Endometrial microvascular endothelial cells (primary cell): Measurements from ENCODE around the gene SAMM50. TPM values are rescaled to one million over a fixed set of nuclear protein-coding genes. Genes with fewer than 3 reads are reported as not detected.

Source experiments
- in situ Hi-C: cut with HindIII; loops from 2 replicates; pipeline ENCODE4 v1.10.0; 2017; ENCODE audit warnings: low sequenced_read_pairs, low pct_unique_long_range_greater_than_20kb; ENCODE audit errors: inconsistent ontology term
- total RNA-seq: library from RNA; depleted of rRNA; stranded (reverse); fragments of >200 nt; gene quantifications from one replicate; pipeline ENCODE4 v1.2.3, GENCODE V29; 2015; ENCODE audit errors: inconsistent ontology term

SAMM50 gene
- total RNA-seq, 1 donor from 2014 or later = 60.4 TPM

DNA sequence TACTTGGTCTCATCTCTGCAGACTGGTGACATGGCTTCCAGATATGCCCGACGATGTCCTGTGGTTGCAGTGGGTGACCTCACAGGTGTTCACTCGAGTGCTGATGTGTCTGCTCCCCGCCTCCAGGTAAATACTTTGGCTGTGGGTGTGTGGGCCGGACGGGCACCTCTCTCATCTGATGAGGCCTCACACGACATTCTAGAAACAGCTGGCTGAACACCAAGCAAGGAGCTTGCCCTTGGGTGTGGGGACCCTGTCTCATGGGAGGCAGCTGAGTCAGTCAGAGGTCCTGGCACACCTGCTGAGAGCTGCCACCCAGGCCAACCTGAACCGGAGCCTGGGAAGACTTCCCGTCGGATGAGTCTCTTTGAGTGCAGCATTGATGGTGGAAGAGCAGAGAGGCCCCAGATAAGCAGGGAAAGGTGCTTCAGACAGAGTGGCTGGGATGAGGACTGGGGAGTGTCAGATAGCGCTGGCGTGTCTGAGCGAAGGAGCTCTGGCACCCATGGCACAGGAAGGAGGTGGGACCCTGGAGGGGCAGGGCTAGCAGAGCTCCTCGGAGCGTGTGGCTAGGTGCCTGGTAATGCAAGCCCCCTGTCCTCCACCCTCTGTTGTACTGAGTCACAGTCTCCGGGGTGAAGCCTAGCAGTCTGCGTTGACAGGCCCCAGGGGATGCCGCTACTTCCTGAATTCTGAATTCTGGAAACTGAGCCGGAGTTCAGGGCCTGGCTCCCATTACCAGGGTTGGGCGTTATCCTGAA, 10.4 kb upstream of the SAMM50 start:
- in situ Hi-C loops = no loop called here

DNA sequence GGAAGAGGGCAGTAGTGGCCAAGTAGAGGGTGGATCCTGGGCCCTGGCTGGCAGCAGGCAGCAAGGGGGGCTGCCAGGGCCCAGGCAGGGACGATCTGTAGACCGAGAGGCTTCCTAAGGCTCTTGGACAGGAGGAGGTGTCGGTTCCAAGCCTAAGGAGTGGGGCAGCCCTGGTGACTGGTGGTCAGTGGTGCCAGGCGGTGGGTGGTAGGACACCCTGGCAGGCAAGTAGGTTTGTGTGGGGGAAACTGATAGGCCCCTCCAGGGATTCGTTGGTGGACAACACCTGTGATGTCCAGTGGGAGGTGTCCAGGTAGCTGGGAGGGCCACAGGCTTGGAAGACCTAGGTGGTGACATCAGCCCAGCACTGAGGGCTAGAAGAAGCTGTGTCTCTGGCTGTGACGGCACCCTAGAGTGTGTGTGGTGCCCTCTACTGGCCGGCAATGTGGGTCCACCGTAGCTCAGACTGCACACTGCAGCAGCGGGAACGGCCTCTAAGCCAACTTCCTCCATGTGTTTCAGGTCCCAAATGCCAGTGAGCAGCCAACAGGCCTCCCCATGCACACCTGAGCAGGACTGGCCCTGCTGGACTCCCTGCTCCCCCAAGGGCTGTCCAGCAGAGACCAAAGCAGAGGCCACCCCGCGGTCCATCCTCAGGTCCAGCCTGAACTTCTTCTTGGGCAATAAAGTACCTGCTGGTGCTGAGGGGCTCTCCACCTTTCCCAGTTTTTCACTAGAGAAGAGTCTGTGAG, 9.4 kb upstream of the SAMM50 start:
- in situ Hi-C loops = no loop called here

DNA sequence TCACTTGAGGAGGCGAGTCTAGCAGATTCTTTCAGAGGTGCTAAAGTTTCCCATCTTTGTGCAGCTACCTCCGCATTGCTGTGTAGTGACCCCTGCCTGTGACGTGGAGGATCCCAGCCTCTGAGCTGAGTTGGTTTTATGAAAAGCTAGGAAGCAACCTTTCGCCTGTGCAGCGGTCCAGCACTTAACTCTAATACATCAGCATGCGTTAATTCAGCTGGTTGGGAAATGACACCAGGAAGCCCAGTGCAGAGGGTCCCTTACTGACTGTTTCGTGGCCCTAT, 8.9 kb upstream of the SAMM50 start:
- in situ Hi-C loops = no loop called here

DNA sequence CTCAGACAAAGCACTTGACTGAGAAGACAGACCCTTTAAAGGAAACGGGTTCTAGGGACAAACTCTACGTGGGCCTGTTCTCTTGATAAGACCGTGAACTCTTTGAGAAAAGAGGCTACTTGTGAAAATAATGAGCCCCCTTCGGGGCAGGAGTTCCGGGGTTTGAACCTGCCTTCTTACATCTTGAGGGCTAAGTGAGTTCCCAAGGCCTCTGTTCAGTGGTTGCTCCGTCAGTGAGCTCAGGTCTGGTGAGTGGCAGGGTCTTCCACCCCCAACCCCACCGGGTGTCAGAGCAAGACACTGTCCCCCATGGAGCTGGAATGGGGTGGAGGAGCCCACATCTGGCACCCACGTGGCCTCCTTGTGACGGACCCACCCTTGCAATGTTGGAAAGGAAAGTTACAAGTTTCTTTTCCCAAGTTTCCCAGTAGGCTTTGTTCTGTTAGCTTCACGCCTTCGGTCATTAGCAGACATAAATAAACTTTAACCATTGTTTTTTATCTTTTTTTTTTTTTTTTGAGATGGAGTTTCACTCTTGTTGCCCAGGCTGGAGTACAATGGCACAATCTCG, 6.3 kb upstream of the SAMM50 start:
- in situ Hi-C loops = no loop called here

DNA sequence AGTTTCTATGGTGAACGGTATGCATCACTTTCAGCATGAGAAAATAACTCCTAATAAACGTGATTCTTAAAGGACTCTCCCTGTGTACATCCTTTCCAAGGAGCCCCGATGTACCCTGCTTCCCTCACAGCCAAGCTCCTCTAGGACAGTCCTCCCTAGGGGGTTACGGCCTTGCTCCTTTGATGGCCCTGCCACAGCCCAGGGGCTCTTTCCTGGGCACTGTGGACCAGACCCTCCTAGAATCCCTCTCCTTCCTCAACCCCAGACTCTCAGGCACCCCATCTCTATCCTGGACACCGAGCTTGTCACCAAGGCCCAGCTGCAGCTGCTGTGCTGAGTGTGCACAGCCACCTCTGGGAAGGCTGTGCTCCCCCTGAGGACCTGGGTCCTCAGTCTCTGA, 3.9 kb upstream of the SAMM50 start:
- in situ Hi-C loops = no loop called here

DNA sequence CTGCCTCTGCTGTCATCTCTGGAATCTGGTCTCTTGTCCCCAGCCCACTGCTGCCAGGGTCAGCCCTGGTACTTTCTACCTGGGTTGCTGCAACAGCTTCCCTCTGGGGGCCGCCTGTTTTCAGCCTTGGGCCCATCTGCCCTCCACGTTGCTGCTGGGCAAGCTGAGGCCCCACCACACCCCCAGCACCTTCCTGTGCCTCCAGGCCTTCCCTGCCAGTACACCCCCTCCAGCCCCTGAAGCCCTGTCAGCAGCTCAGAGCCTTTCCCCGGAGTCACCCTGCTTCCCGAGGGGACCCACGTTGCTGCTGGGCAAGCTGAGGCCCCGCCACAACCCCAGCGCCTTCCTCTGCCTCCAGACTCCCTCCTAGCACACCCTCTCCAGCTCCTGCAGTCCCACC, 3.3 kb upstream of the SAMM50 start:
- in situ Hi-C loops = no loop called here

DNA sequence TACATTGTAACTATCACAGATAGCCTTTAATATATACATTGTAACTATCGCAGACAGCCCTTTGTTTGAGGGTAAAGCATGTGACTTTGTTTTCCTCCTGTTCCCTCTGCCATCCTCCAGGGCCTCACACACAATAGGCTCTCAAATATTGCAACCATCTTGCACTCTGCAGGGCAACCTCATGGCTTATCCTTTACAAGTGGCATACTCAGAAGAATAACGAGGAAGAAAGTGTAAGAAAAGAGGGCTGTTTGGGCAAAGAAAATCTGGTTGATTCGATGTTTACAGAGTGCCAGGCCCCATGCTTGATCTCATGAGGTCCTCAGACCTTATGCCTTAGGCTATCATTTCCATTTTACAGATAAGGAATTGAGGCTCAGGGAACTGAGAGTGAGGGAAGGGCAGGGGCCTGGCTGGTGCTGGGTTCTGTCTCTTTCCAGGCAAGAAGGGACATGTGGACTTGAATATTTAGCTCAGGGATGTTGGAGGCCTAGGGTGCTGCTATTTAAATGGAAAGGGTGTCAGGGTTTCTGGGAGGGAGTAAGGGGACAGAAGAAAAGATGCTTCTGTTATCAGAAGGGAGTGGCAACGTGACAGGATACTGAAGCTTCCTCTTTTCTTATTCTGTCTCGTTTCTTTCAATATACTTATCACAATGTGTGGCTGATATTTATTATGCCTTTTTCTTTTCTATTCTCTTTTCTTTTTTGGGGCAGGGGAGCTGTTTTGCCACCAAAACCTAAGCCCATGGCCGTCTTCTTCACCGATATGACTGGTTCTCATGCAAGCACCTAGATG, 1.1 kb upstream of the SAMM50 start:
- in situ Hi-C loops = no loop called here

DNA sequence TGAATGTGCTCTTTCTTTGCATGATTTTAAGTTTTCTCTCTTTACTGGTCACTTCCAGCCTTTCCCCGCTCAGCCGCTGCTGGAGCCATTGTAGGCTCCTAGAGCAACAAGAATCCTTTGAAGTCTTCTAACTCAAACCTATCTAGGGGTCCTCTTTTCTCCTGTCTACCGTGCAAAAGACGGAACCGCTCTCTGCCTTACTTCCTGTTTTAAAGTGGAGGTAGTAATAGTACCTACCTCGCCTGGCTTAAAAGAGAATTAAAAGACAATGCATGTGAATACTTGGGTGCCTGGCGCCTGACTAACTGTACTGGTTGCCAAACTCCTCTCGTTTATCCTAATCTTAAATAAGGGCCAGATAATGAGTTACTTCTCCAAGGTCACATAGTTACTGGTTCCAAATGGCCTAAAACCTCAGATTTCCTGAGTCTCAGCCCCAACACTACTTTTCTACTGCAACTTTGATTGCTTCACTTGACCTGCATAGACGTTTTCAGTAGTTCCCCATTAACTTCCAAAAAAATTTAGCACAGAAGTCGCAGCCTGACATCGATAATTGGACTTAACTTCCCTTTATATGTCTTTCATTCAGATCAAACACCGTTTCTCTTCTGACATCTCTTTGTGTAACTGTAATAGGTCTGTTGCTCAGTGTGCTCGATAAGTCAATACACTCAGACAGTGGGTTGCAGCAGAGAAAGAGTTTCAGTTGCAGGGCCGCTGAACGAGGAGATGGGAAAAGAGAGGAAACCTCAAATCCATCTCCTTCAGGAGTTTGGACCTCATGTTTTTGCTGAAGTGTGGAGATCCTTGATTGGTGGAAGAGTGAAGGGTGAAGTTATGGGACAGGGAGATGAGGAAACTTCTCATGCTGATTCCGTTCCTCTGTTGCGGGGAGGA, 891 bp downstream of the SAMM50 start:
- in situ Hi-C loops = no loop called here

DNA sequence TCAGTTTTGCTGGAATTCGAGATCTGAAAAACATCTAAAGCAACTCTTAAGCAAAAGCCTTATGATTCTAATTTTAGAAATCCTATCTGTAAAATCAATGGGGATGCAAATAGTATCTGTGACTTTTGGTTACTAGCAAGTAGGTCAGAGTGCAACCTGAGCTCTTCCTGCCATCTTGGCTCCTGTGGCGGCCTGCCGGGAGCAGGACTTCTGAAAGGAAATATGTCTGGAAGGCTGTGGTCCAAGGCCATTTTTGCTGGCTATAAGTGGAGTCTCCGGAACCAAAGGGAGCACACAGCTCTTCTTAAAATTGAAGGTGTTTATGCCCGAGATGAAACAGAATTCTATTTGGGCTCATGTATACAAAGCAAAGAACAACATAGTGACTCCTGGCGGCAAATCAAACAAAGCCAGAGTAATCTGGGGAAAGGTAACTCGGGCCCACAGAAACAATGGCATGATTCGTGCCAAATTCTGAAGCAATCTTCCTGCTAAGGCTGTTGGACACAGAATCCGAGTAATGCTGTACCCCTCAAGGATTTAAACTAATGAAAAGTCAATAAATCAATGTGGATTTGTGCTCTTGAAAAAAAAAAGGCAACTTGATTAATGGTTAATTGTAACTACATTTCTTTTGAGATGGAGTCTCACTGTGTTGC, 1.7 kb downstream of the SAMM50 start:
- in situ Hi-C loops = no loop called here

DNA sequence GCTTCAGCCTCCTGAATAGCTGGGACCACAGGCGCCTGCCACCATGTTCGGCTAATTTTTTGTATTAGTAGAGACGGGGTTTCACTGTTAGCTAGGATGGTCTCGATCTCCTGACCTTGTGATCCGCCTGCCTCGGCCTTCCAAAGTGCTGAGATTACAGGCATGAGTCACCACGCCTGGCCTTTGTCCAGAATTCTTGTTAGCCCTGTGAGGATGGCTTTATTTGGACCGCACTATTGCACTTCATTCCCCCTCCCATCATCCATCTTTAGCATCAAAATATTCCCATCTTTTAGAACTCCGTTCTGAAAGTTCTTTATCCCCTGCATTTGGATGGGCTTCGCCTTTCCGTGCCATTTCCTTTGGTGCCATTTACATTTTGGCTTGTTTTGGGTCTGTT, 2.6 kb downstream of the SAMM50 start:
- in situ Hi-C loops = no loop called here

DNA sequence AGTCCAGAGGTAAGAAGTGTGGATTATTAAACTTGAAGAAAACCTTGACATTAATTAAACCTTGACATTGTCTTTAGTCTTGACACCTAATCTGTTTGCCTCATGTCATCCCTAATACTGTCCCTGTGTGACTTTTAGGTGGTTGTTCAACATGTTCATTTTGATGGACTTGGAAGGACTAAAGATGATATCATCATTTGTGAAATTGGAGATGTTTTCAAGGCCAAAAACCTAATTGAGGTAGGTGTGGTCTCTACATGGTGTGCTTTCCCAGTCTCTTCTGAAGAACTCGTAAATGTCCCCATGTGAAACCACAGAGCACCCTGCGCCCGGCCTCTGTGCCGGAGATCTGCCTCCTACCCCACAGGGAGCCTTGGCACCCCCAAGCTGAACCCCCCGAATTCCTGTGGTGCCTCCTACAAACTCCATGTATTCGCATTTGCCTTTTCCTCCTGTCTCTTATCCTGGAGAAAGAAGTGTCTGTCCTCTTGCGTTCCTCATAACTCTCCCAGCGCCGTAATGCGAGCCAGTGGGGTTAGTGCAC, 9.1 kb downstream of the SAMM50 start:
- in situ Hi-C loops = no loop called here

DNA sequence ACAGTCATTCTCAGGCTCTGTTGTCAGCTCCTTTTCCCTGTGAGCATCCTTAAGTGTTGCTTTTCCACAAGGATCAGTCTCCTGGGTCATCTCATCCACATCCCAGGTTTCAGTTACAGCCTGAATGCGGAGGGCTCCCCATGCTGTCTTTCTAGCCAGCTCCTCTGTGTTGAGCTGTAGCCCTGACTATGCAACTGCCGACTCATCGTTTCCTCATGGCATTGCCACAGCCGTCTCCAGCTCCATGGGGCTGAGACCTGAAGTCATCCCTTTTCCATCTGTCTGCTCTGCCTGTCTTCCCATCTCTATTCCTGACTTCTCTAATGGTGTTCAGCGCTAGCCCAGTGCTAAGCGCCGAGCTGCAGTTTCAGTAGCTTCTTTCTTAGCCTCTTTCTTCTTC, 11.8 kb downstream of the SAMM50 start:
- in situ Hi-C loops = no loop called here

DNA sequence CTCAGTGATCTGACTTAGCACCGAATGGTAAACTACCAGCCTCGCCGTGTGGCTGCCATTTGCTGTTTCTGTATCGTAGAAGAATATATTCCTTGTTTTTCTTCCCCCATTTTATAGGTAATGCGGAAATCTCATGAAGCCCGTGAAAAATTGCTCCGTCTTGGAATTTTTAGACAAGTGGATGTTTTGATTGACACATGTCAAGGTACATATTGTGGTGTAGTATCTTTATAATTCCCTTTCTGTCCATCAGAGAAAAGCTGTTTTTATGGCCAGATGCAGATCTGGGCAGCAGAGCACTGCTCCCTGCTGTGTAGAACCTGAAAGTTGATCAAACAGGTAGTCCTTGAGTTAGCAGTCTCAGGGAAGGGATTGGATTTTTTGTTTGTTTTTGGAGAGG, 13.4 kb downstream of the SAMM50 start:
- in situ Hi-C loops = no loop called here

DNA sequence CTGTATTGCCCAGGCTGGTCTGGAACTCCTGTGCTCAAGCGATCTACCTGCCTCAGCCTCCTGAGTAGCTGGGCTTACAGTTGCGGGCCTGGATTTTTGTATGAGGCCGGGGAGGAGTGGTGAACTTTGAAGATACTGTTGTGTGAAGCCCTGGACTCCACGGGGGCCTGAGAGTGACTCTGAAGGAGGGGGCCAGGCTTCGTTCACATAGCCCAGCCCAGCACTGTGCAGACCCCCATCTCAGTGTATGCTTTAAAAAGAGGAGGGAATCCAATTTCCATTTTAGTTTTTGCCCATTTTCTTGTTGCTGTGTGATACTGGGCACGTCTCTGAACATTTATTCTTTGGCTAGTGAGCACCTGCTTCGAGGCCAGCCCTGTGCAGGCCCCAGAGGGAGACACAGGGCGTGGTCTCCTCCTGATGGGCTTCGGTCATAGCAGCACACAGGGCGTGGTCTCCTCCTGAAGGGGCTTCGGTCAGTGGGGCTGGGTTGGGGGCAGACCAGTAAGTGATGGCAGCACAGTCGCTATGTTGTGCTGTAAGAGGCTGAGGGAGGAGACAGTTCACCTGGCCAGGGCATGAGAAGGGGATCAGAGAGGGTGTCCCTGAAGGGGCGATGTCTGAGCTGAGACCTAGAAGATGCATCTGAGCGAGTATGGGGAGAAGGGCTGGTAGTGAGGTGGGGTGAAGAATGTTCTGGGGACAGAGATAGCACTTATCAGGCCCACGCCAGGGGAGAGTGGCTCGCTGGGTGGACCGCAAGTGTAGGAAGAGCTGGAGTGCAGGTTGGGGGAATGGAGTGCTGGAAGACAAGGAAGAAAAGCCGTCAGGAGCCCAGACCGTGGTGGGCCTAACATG, 14.0 kb downstream of the SAMM50 start:
- in situ Hi-C loops = no loop called here

DNA sequence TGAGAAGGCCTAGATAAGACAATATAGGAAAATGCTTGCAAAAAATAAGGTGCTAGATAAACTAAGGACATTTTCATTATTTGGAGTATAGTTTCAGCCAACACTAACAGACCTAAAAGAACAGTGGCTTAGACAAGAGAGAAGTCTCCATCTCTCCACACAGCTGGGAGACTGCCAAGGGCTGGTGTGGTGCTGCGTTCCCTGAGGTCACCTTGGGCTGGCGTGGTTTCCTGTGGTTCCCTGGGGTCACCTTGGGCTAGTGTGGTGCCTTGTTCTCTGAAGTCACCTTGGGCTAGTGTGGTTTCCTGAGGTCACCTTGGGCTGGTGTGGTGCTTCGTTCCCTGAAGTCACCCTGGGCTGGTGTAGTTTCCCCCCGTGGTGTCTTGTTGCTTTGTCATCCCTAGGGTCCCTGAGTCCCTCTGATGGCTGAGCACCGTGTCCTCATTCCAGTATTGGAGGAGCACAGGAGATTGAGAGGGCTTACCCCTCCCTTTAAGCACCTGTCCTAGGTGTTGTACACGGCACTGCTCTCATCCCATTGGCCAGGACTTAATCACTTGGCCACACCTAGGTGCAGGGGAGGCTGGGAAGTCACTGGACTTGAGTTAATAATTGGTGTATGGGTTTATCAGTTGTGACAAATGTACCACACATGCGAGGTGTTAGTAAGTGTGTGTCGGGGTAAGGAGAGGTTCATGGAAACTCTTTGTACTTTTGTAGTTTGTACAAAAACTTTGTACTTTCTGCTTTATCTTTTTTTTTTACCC, 14.9 kb downstream of the SAMM50 start:
- in situ Hi-C loops = no loop called here

DNA sequence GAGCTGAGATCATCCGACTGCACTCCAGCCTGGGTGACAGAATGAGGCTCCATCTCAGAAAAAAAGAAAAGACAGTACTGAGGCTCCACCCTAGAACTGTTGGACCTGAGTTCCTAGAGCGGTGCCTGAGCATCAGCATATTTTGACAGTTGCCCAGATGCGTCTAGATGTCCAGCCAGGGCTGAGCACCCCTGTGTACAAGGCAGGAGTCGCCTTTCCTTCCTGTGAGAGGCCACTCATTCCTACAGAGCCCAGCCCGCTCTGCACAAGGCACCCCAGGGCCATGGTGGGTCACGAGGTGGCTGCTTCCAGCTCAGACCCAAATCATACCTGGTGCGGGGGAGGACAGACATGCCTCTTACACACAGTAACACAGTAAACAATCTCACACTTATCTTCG, 15.9 kb downstream of the SAMM50 start:
- in situ Hi-C loops = no loop called here
